AG04449 (cell line): ENCODE data around the gene KRT37.
A peak's percentile ranks its signal among the peaks of the same experiment; 100 is the strongest.

ENCODE experiments used
- CTCF ChIA-PET: fragments of 350-600 bp; formaldehyde crosslinking; extraction: SDS; loops from one replicate; lab custom pipeline; 2021; ENCODE audit warnings: antibody characterized with exemption; lab: Yijun Ruan, JAX
- POLR2A ChIA-PET: fragments of 400-600, 350-600 bp; formaldehyde crosslinking; extraction: SDS; loops from one replicate; lab custom pipeline; 2020; ENCODE audit warnings: antibody characterized with exemption, inconsistent platforms; lab: Yijun Ruan, JAX
- DNase-seq: peaks from one replicate; pipeline ENCODE4 v3.0.0-alpha.2; 2010; ENCODE audit warnings: low read depth, low spot score
- H3K4me3 ChIP-seq: 2 replicates; pipeline ENCODE4 v1.5.1; 2011; ENCODE audit warnings: low read depth, mild to moderate bottlenecking, control low read depth, low read length
- CTCF ChIP-seq: IDR thresholded peaks from one replicate; pipeline ENCODE4 v1.5.1; 2011; ENCODE audit warnings: mild to moderate bottlenecking, moderate library complexity, low read length, control low read depth, inconsistent platforms; ENCODE audit not compliant: insufficient read depth; ENCODE audit errors: missing control alignments

KRT37 gene

GRCh38 chr17:41421617-41422016 is 2.8 kb downstream of the KRT37 start:
- CTCF ChIA-PET: interaction anchor here (0.9 kb wide), 1 partner anchor 227 kb away, joined by 3 read pairs; no protein-coding TSS in a partner anchor
- no peak for TF ChIP-seq CTCF
- no peak for DNase-seq
- no peak overlapping the region for H3K4me3 ChIP-seq
- POLR2A ChIA-PET: no interaction called here

DNA sequence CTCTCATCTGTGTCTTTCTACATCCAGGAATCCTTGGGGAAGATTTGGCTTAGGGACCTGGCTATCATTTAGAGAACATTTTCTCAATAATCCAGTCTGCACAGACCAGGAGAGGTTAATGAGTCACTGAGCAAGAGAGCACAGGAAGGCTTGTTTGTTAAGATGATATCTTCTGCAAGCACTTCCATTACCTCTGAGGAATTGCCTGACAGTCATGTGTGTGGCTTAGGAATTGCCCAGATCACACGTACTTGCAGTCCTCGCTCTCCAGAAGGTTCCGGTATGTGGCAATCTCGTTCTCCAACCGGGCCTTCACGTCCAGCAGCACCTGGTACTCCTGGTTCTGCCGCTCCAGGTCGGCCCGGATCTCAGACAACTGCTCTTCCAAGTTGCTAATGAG is 3.3 kb downstream of the KRT37 start:
- no peak for TF ChIP-seq CTCF
- ChIA-PET CTCF (interaction anchor here (1.2 kb wide), 1 partner anchor 12 kb away, joined by 4 read pairs; no protein-coding TSS in a partner anchor), POLR2A (no interaction called here)
- no peak for DNase-seq
- no peak overlapping the region for H3K4me3 ChIP-seq

DNA sequence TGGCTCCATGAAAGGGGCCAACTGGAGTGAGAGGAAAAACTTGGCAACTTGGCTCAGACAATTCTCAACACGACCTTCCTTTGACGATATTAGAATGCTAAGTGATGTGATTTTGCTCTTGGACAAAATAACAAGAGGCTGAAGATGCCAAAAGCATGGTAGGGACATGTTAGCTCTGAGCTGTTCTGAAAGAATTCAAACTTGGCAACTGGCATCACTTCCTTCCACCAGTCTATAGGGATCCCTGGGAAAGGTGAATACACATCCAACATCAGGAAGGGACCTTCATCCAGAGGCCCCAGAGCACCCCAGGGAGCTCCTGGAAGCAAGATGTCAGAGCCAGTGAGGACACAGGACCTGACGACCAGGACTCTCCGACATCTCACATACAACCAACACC is 4.3 kb downstream of the KRT37 start:
- CTCF ChIA-PET: interaction anchor here (1.0 to 1.2 kb wide), 2 partner anchors 13 to 129 kb away, joined by 4 read pairs; no protein-coding TSS in a partner anchor
- DNase-seq: no peak
- no peak for TF ChIP-seq CTCF
- POLR2A ChIA-PET: no interaction called here
- no peak overlapping the region for H3K4me3 ChIP-seq

GRCh38 chr17:41419716-41420115 is 4.7 kb downstream of the KRT37 start:
- no peak for DNase-seq
- CTCF ChIA-PET: interaction anchor here (1.0 kb wide), 1 partner anchor 129 kb away, joined by 4 read pairs; no protein-coding TSS in a partner anchor
- POLR2A ChIA-PET: no interaction called here
- H3K4me3 ChIP-seq: no peak overlapping the region
- no peak for TF ChIP-seq CTCF

DNA sequence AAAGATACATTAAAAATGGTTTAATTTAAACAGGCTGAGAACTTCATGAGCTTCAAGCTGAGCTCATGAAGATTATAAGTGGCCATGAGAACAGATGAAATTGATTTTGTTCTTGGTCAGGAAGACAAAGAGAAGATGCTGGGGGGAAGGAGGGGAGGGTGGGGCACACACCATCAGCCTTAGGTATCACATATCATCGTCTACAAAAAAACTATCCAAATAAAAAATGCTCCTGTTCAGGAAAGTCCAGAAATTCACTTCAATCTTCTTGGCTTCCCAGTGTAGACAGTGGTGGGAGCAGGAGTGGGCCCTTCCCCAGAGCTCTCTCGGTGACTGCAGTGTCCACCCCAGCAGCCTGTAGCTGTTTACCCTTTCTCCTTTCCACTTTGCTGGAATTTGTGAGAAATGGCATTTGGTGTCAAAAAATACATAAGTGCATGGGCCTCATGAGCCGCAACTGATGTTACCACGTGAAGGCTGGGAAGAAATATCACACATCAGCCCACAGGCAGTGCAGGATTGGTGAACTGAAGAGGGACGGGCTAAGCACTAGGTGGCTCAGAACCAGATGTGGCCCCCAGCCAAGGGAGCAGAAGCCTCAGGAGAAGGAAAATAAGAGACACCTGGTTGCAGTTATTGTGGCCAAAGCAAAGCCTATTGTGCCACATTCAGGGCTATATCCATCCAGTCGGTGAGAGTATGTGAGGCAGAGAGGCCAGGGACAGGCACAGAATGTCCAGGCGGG is 6.1 kb downstream of the KRT37 start:
- no peak for TF ChIP-seq CTCF
- DNase-seq: no peak
- ChIA-PET POLR2A (interaction anchor here (0.8 kb wide), 1 partner anchor 270 kb away, joined by 5 read pairs; no protein-coding TSS in a partner anchor), CTCF (interaction anchor here (0.7 to 1.5 kb wide), 8 partner anchors 9 to 1053 kb away, joined by 3 to 10 read pairs (median 4); no protein-coding TSS in a partner anchor)
- no peak overlapping the region for H3K4me3 ChIP-seq

GRCh38 chr17:41417576-41418015 is 6.8 kb downstream of the KRT37 start:
- peak; percentile 9 for TF ChIP-seq CTCF
- POLR2A ChIA-PET: interaction anchor here (0.8 kb wide), 1 partner anchor 271 kb away, joined by 5 read pairs; no protein-coding TSS in a partner anchor
- H3K4me3 ChIP-seq: no peak overlapping the region
- CTCF ChIA-PET: interaction anchor here (0.7 to 1.5 kb wide), 8 partner anchors 9 to 1053 kb away, joined by 3 to 10 read pairs (median 4); no protein-coding TSS in a partner anchor
- no peak for DNase-seq
